Measurements from ENCODE around the gene STIP1. TPM values are rescaled to one million over a fixed set of nuclear protein-coding genes. Genes with fewer than 3 reads are reported as not detected.

STIP1 gene
- total and polyA plus RNA-seq, 2 donors (not counting 3 experiments of a cell fraction or from before 2014, with no cell fraction given): 117 to 226 TPM

- Histone ChIP-seq H3K4me1 (ENCODE audit: control insufficient read depth, extremely low read depth, insufficient read depth, low read length) (no peaks in the 10 kb centered on the region), H3K36me3 (ENCODE audit: control insufficient read depth in 2 of 2, extremely low read depth in 1 of 2, insufficient read depth in 2 of 2, low read length in 2 of 2) (no peaks in the 10 kb centered on the region), H3K4me2 (ENCODE audit: insufficient read depth, low read length) (no peak overlapping the region), H3K9me1 (replicated peaks; ENCODE audit: control insufficient read depth, extremely low read depth, insufficient read depth, low read length) (no peaks in the 10 kb centered on the region), H3K9ac (replicated peaks; ENCODE audit: extremely low read depth, insufficient read depth, low read length) (no peak overlapping the region), H3K9me3 (replicated peaks; ENCODE audit: control insufficient read depth, insufficient read depth, low read length) (no peaks in the 10 kb centered on the region), H3K27ac (ENCODE audit: insufficient read depth, low read depth, low read length) (no peak overlapping the region), H2AFZ (ENCODE audit: low read depth, low read length) (no peak overlapping the region), H4K20me1 (replicated peaks; ENCODE audit: control insufficient read depth, extremely low read depth, insufficient read depth, low read length) (no peaks in the 10 kb centered on the region), H3K27me3 (ENCODE audit: control insufficient read depth in 2 of 2, insufficient read depth in 2 of 2, low read length in 2 of 2) (no peaks in the 10 kb centered on the region), H3K79me2 (ENCODE audit: control insufficient read depth, insufficient read depth, low read length) (no peaks in the 10 kb centered on the region), H3K4me3 (replicated peaks in 1 of 3; ENCODE audit: insufficient read depth in 1 of 3, low read depth in 1 of 3, low read length in 3 of 3) (no peak overlapping the region)
- dilution Hi-C loops (cut with MboI; ENCODE audit: extremely low pct_ligation_motif_present, low sequenced_read_pairs): no loop called here
- ChIA-PET CTCF (interaction anchor here (4.0 kb wide), 1 partner anchor 145 kb away, joined by 93 read pairs; no protein-coding TSS in a partner anchor), POLR2A (no interaction called here)
- peak; percentile 53 for FAIRE-seq
- peak; percentile 29 for DNase-seq (ENCODE audit: low read depth, low spot score)
- no TSS peak for BruUV-seq (replicated peaks)
- no peak for TF ChIP-seq POLR2AphosphoS5 (IDR thresholded peaks at IDR 0.05; ENCODE audit: insufficient read depth, low read depth, low read length)
- TF ChIP-seq, protein P1, sequence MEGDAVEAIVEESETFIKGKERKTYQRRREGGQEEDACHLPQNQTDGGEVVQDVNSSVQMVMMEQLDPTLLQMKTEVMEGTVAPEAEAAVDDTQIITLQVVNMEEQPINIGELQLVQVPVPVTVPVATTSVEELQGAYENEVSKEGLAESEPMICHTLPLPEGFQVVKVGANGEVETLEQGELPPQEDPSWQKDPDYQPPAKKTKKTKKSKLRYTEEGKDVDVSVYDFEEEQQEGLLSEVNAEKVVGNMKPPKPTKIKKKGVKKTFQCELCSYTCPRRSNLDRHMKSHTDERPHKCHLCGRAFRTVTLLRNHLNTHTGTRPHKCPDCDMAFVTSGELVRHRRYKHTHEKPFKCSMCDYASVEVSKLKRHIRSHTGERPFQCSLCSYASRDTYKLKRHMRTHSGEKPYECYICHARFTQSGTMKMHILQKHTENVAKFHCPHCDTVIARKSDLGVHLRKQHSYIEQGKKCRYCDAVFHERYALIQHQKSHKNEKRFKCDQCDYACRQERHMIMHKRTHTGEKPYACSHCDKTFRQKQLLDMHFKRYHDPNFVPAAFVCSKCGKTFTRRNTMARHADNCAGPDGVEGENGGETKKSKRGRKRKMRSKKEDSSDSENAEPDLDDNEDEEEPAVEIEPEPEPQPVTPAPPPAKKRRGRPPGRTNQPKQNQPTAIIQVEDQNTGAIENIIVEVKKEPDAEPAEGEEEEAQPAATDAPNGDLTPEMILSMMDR (IDR thresholded peaks at IDR 0.05; ENCODE audit: extremely low read depth in 1 of 2, insufficient read depth in 1 of 2, low read depth in 1 of 2, low read length in 2 of 2): peak; percentile 79 to 86
- intact Hi-C loops (cut with micrococcal nuclease): loop anchor here (5.0 kb wide), 2 partner anchors 54 to 229 kb away; partner anchors contain the start of gene RCOR2
Observed at GRCh38 chr11:64146036-64146955, 39.7 kb upstream of the STIP1 start.
